Measurements from ENCODE around the gene CIPC.

Gene CIPC

DNA sequence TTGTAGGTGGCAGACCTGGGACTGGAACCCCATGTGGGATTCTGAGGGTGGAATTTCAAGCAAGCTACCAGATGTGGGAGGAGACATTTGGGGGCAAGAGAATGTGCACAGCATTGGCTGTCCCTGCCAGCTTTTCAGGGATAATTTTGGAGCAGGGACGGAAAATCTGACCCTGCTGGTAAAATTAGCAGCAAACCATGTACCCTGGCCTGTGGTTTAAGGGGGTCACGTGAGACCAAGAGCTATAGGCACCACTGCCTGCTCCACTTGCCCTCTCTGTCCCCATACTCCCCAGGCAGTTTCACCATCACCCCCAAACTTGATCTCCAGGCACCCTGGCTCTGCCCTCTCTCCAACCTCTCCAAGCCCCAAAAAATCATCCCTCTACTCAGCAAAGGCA is 57.0 kb downstream of the CIPC start:
- no peak for DNase-seq

DNA sequence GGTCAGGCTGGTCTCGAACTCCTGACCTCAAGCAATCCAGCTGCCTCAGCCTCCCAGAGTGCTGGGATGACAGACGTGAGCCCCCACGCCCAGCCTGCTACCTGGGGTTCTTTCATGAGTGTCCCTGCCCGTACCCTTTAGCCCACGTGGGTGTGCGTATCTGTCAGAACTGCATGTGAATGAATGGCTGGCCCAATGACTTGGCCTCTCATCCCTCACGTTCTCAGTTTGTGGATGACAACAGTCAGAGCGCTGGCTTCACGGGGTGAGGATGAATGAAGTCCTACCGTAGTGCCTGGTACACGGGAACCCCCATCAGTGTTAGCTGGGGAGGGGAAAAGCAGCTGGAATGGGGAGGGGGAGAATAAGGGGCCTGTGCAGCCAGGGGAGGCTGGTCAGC is 59.7 kb downstream of the CIPC start:
- no peak for DNase-seq

GRCh38 chr14:77158175-77158881 is 60.3 kb downstream of the CIPC start:
- no peak for DNase-seq

DNA sequence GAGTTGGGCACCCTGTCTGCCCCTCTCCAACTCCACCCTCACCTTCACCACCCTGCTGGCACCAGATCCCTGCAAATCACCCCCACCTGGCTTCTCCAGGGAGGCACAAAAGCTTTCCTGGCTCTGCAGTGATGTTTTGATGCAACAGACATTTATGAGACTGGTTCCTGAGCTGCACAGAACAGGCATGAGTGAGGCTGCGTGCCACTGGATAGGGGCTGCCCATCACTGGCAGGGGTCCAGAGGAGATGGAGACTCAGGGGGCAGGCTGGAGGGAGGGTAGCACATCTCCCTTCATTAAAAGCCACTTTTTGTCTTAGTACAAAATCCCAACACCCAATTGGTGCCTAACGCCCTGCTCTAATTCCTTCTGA is 60.8 kb downstream of the CIPC start:
- DNase-seq, result no peak

DNA sequence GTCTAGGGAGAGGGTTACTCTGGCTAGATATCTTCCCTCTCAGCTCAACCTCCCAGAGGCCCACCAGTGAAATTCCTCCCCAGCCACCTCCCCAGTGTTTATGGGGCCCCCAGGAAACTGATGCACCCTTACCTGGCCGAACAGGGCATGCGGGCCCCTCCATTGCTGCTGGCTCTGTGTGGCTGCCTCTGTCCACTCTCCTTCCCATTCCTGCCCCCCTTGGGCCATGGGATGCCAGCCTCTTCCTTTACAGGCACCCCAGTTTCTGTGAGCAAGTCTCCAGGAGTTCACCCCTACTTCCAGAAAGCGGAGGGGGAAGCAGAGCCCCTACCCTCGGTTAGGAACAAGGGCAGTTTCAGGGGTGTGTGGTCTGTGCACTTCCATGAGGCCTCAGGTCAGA is 63.0 kb downstream of the CIPC start:
- no peak for DNase-seq
